SH-SY5Y (cell line): ENCODE measurements around the gene INAFM2.

Source experiments
- GATA2 ChIP-seq: IDR thresholded peaks from 2 replicates; pipeline ENCODE4 v1.6.1; 2011; ENCODE audit warnings: mild to moderate bottlenecking, low read depth, low read length
- GATA3 ChIP-seq: IDR thresholded peaks from 2 replicates; pipeline ENCODE4 v1.6.1; 2011; ENCODE audit warnings: low read depth, mild to moderate bottlenecking, low read length, moderate library complexity

DNA sequence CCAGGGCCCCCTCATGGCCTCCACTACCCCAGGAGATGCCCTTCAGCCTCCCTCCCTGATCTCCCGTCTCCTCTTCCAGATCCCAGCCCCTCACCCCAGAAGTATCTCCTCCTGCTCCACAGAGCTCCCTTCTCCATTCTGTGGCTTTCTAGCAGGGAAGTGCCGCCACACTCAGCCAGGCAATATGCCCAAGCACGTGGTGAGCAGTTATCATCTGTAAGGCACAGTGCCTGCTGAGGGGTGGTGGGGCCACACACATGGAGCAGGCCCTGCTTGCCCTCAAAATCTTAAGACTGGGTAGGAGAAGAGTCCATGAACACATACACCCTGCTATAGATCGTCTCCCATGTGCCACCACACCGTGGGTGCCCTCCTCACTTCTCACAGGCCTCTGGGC lies 25.0 kb downstream of the INAFM2 start:
- TF ChIP-seq GATA2 (no peak), GATA3 (no peak)
